H1 (cell line): ENCODE data around the gene GALR1. TPM values are rescaled to one million over a fixed set of nuclear protein-coding genes. Genes with fewer than 3 reads are reported as not detected.
A peak's percentile ranks its signal among the peaks of the same experiment; 100 is the strongest.

Source experiments
- CTCF ChIA-PET: fragments of 300-600 bp; sonication (Branson Sonifier 250); formaldehyde crosslinking; loops from one replicate; lab custom pipeline; 2021; ENCODE audit not compliant: partially characterized antibody; lab: Charles Lee
- POLR2A ChIA-PET: fragments of 300-600 bp; sonication (Branson Sonifier 250); formaldehyde crosslinking; loops from one replicate; lab custom pipeline; 2021; ENCODE audit warnings: inconsistent platforms; ENCODE audit not compliant: partially characterized antibody; lab: Charles Lee
- DNase-seq, 2 experiments: peaks; one replicate each; pipeline versions ENCODE4 v3.0.0 to v3.0.0-alpha.2; 2010 to 2022; ENCODE audit warnings: low spot score in 2 of 2, low read depth in 1 of 2, mixed read lengths in 1 of 2
- FAIRE-seq: peaks from 2 replicates; lab custom pipeline; 2011; peaks lifted over from hg19 to GRCh38; lab: Jason Lieb, UNC
- H2AFZ ChIP-seq: 2 replicates; pipeline ENCODE4 v1.8.1; 2012; ENCODE audit warnings: low read length, inconsistent platforms
- H2AK5ac ChIP-seq: 2 replicates; pipeline ENCODE4 v1.6.1; 2013; ENCODE audit warnings: low read depth, low read length
- H2BK120ac ChIP-seq: replicated peaks from 2 replicates; pipeline ENCODE3; 2013; ENCODE audit warnings: low read depth, low read length, inconsistent platforms
- H2BK12ac ChIP-seq: 2 replicates; pipeline ENCODE4 v1.6.1; 2013; ENCODE audit warnings: low read depth, low read length
- H2BK15ac ChIP-seq: 2 replicates; pipeline ENCODE4 v1.6.1; 2013; ENCODE audit warnings: low read length
- H2BK20ac ChIP-seq: 2 replicates; pipeline ENCODE4 v1.6.1; 2013; ENCODE audit warnings: low read length
- H2BK5ac ChIP-seq: 2 replicates; pipeline ENCODE4 v1.6.1; 2013; ENCODE audit warnings: low read depth, low read length
- H3K14ac ChIP-seq: 2 replicates; pipeline ENCODE4 v1.6.1; 2013; ENCODE audit warnings: inconsistent platforms; ENCODE audit not compliant: insufficient read length
- H3K18ac ChIP-seq: 2 replicates; pipeline ENCODE4 v1.6.1; 2013; ENCODE audit warnings: low read length; ENCODE audit errors: extremely low read depth
- H3K23ac ChIP-seq: 2 replicates; pipeline ENCODE4 v1.6.1; 2013; ENCODE audit warnings: inconsistent platforms; ENCODE audit not compliant: insufficient read length
- H3K23me2 ChIP-seq: 2 replicates; pipeline ENCODE4 v1.6.1; 2013; ENCODE audit warnings: low read depth, low read length
- H3K27ac ChIP-seq: 2 replicates; pipeline ENCODE4 v1.6.1; 2011; ENCODE audit warnings: low read depth, low read length, inconsistent platforms
- H3K27me3 ChIP-seq, 4 experiments: replicated peaks in 1 of 4; 1 replicate in 1 of 4; 2 replicates in 3 of 4; pipeline versions ENCODE4 v1.6.1 to v1.8.1; 2011 to 2013; ENCODE audit warnings: low read length in 3 of 4, mild to moderate bottlenecking in 3 of 4, inconsistent platforms in 2 of 4, mixed read lengths in 2 of 4, moderate library complexity in 1 of 4; ENCODE audit not compliant: control insufficient read depth in 3 of 4, insufficient read depth in 3 of 4; ENCODE audit errors: extremely low read depth in 1 of 4
- H3K36me3 ChIP-seq, 4 experiments: 2 replicates each; pipeline versions ENCODE4 v1.6.1 to v1.8.1; 2011 to 2013; ENCODE audit warnings: mild to moderate bottlenecking in 4 of 4, low read length in 3 of 4, moderate library complexity in 2 of 4, control low read depth in 1 of 4, inconsistent platforms in 1 of 4; ENCODE audit not compliant: insufficient read depth in 4 of 4, control insufficient read depth in 2 of 4
- H3K4ac ChIP-seq: replicated peaks from 2 replicates; pipeline ENCODE3; 2013; ENCODE audit warnings: low read length, low read depth, mixed read lengths, inconsistent platforms; ENCODE audit not compliant: insufficient read length
- H3K4me1 ChIP-seq, 4 experiments: replicated peaks in 1 of 4; 1 replicate in 1 of 4; 2 replicates in 3 of 4; pipeline versions ENCODE4 v1.6.1 to v1.8.1; 2011 to 2013; ENCODE audit warnings: low read length in 3 of 4, inconsistent platforms in 2 of 4, mixed read lengths in 1 of 4; ENCODE audit not compliant: insufficient read depth in 4 of 4, control insufficient read depth in 3 of 4
- H3K4me2 ChIP-seq, 2 experiments: 2 replicates each; pipeline versions ENCODE4 v1.6.1 to v1.8.1; 2011 to 2013; ENCODE audit warnings: low read depth in 2 of 2, low read length in 2 of 2, control low read depth in 1 of 2, inconsistent platforms in 1 of 2, mild to moderate bottlenecking in 1 of 2; ENCODE audit not compliant: insufficient read depth in 1 of 2
- H3K4me3 ChIP-seq, 4 experiments: fragments of 200-600, 300-600 bp in 1 of 4; sonication (generic), shearing (Covaris generic), sonication (Bioruptor Twin) in 1 of 4; 2 replicates each; pipeline versions ENCODE4 v1.5.1 to v1.8.1; 2011 to 2016; ENCODE audit warnings: low read length in 4 of 4, low read depth in 3 of 4, control low read depth in 2 of 4, inconsistent platforms in 2 of 4, mild to moderate bottlenecking in 2 of 4, mixed read lengths in 1 of 4, moderate library complexity in 1 of 4; ENCODE audit not compliant: insufficient read depth in 2 of 4; ENCODE audit errors: extremely low read depth in 1 of 4
- H3K56ac ChIP-seq: replicated peaks from 2 replicates; pipeline ENCODE3; 2013; ENCODE audit warnings: low read depth, mild to moderate bottlenecking, mixed read lengths, low read length, inconsistent platforms; ENCODE audit not compliant: insufficient read length
- H3K79me1 ChIP-seq: 2 replicates; pipeline ENCODE4 v1.6.1; 2013; ENCODE audit warnings: low read depth, low read length, control low read depth
- H3K79me2 ChIP-seq, 2 experiments: 2 replicates each; pipeline versions ENCODE4 v1.6.1 to v1.8.1; 2012 to 2013; ENCODE audit warnings: low read length in 2 of 2, mild to moderate bottlenecking in 2 of 2, inconsistent platforms in 1 of 2; ENCODE audit not compliant: insufficient read depth in 2 of 2, control insufficient read depth in 1 of 2
- H3K9ac ChIP-seq, 4 experiments: replicated peaks in 1 of 4; 1 replicate in 1 of 4; 2 replicates in 3 of 4; pipeline versions ENCODE4 v1.6.1 to v1.8.1; 2011 to 2013; ENCODE audit warnings: low read depth in 3 of 4, low read length in 3 of 4, control low read depth in 2 of 4, mild to moderate bottlenecking in 2 of 4, moderate library complexity in 2 of 4, inconsistent platforms in 1 of 4; ENCODE audit errors: extremely low read depth in 1 of 4
- H3K9me3 ChIP-seq, 2 experiments: 2 replicates each; pipeline versions ENCODE4 v1.6.1 to v1.8.1; 2012 to 2013; ENCODE audit warnings: mild to moderate bottlenecking in 2 of 2, moderate library complexity in 2 of 2, control low read depth in 1 of 2, inconsistent platforms in 1 of 2, low read depth in 1 of 2, low read length in 1 of 2, mixed read lengths in 1 of 2; ENCODE audit not compliant: insufficient read depth in 2 of 2
- H4K20me1 ChIP-seq, 2 experiments: replicated peaks in 1 of 2; 2 replicates each; pipeline versions ENCODE3 to v1.8.1; 2011 to 2013; ENCODE audit warnings: inconsistent platforms in 2 of 2, low read length in 2 of 2, mild to moderate bottlenecking in 1 of 2; ENCODE audit not compliant: insufficient read depth in 2 of 2, control insufficient read depth in 1 of 2
- H4K5ac ChIP-seq: 2 replicates; pipeline ENCODE4 v1.6.1; 2013; ENCODE audit warnings: low read length, low read depth, mixed read lengths, inconsistent platforms; ENCODE audit not compliant: insufficient read length
- H4K8ac ChIP-seq: 2 replicates; pipeline ENCODE4 v1.8.0; 2013; ENCODE audit warnings: mild to moderate bottlenecking, moderate library complexity, low read length, inconsistent platforms; ENCODE audit not compliant: insufficient read depth; ENCODE audit errors: extremely low read depth
- H4K91ac ChIP-seq: replicated peaks from 2 replicates; pipeline ENCODE3; 2013; ENCODE audit warnings: low read length, mixed read lengths, inconsistent platforms; ENCODE audit not compliant: insufficient read length
- ASH2L ChIP-seq: fragments of 200-600, 300-600 bp; sonication (generic); IDR thresholded peaks from one replicate; pipeline ENCODE4 v1.7.1; 2017; ENCODE audit warnings: low read length
- PHF8 ChIP-seq: fragments of 200-600 bp; sonication (generic); conservative IDR thresholded peaks from 2 replicates; pipeline ENCODE4 v1.7.1; 2012; ENCODE audit warnings: low read depth, mild to moderate bottlenecking, inconsistent platforms, low read length, moderate library complexity
- RNF2 ChIP-seq: fragments of 200-900, 300-1000 bp; sonication (generic); IDR thresholded peaks from 2 replicates; pipeline ENCODE4 v1.7.1; 2016; ENCODE audit warnings: borderline replicate concordance, low read depth, mild to moderate bottlenecking, antibody characterized with exemption, low read length; ENCODE audit not compliant: poor library complexity, severe bottlenecking; ENCODE audit errors: missing control alignments
- SUZ12 ChIP-seq: fragments of 200-600 bp; sonication (generic); IDR thresholded peaks from 2 replicates; pipeline ENCODE4 v1.6.1; 2012; ENCODE audit warnings: mild to moderate bottlenecking, inconsistent platforms, low read length, moderate library complexity, mixed read lengths
- WGBS, 2 experiments: shearing (Covaris generic) in 1 of 2; methylation state at CpG; one replicate each; pipeline versions ENCODE4 v1.1.6 to v1.1.7; 2013 to 2015; ENCODE audit warnings: low lambda C conversion rate in 2 of 2, mixed read lengths in 2 of 2, inconsistent platforms in 1 of 2, low coverage in 1 of 2, missing lambda C conversion rate in 1 of 2; ENCODE audit not compliant: insufficient replicate concordance in 2 of 2, insufficient coverage in 1 of 2, insufficient read length in 1 of 2; ENCODE audit errors: extremely low coverage in 1 of 2, missing lambda C conversion rate in 1 of 2; 5-methylcytosine and 5-hydroxymethylcytosine counted together
- polyA plus RNA-seq, 7 experiments: library from polyadenylated mRNA; depleted of rRNA in 3 of 7; stranded (reverse) in 5 of 7; unstranded in 2 of 7; fragments of >200 nt in 5 of 7; fragments of 200-250 nt in 2 of 7; gene quantifications; 1 replicate in 5 of 7; 2 replicates in 1 of 7; 4 replicates in 1 of 7; pipeline versions ENCODE4 v1.2.1 to v1.2.3, GENCODE V29; 2011 to 2013; ENCODE audit warnings: missing spikeins in 2 of 7, mixed read lengths in 2 of 7
- total RNA-seq: library from RNA; stranded (reverse); fragmentation: NEBNext Ultra II Directional; extraction: Animal tissue kit (Norgen Biotek cat#: 25700); gene quantifications from 2 replicates; pipeline ENCODE4 v1.2.1, GENCODE V29; 2021

The GALR1 gene
- total and polyA plus RNA-seq, 2 of the 8 experiments (the other 6 are each of a cell fraction or from before 2014, with no cell fraction given), result 0.09 to 1.6 TPM

DNA sequence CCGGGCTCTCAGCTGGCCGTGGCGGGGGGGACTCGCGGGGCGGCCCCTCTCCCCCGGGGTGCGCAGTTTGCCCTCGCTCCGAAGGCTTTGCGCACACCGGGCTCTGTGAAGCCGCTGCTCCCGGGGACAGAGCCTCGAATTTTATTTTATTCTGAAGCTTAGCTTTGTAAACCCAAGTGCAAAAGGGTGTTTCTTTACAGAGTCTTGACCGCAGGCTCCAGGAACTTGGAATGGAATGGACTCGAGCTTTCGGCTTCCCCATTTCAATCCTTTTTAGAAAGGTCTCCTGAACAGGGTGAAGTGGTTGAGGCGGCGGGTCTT is 2.0 kb downstream of the GALR1 start:
- ChIA-PET CTCF (interaction anchor here (0.9 to 1.2 kb wide), 3 partner anchors 20 to 157 kb away, joined by 3 to 5 read pairs (median 3); no protein-coding TSS in a partner anchor), POLR2A (no interaction called here)
- peak overlapping the region; percentile 30 to 70 (median 48); a peak in 7 of 8 replicates for H3K4me3 ChIP-seq
- H2BK15ac ChIP-seq, result no peak overlapping the region
- no peaks in the 10 kb centered on the region for H3K79me1 ChIP-seq
- TF ChIP-seq SUZ12 (peak; percentile 58; the same call in 1 of the 2 replicates), ASH2L (peak; percentile 14), PHF8 (no peak), RNF2 (peak; percentile 32)
- peaks cover 0 to 4% of the 10 kb centered on the region in 2 experiments for H4K20me1 ChIP-seq
- H4K5ac ChIP-seq, result no peak overlapping the region
- H3K9ac ChIP-seq, result no peak overlapping the region
- WGBS, 2 experiments, result 10% methylated on average over 20 of the region's 20 CpGs; no CpG with 5 or more reads in 1 of the 2 experiments
- H2BK20ac ChIP-seq, result no peak overlapping the region
- peaks cover 11 to 19% (median 17%) of the 10 kb centered on the region in 4 experiments for H3K4me1 ChIP-seq
- H3K4me2 ChIP-seq, result peak overlapping the region; percentile 84 to 100
- FAIRE-seq (no peak), DNase-seq (no peak)
- peaks cover 2 to 4% of the 10 kb centered on the region in 2 experiments; a peak in 1 of 4 replicates for H3K9me3 ChIP-seq
- no peak overlapping the region for H2BK12ac ChIP-seq
- H3K4ac ChIP-seq, result no peak overlapping the region
- peaks cover 29% of the 10 kb centered on the region; the same call in 1 of the 2 replicates for H3K23me2 ChIP-seq
- H4K91ac ChIP-seq, result no peak overlapping the region
- H2AFZ ChIP-seq, result no peak overlapping the region
- no peak overlapping the region for H3K23ac ChIP-seq
- H3K18ac ChIP-seq, result 0 out of 2 replicates have a peak overlapping the region, but pooled peaks have one; percentile 13
- no peaks in the 10 kb centered on the region for H3K79me2 ChIP-seq
- H3K14ac ChIP-seq, result no peak overlapping the region
- no peak overlapping the region for H3K56ac ChIP-seq
- no peak overlapping the region for H2AK5ac ChIP-seq
- no peak overlapping the region for H2BK120ac ChIP-seq
- no peaks in the 10 kb centered on the region for H3K36me3 ChIP-seq
- H2BK5ac ChIP-seq, result no peak overlapping the region
- H4K8ac ChIP-seq, result no peak overlapping the region
- no peak overlapping the region for H3K27ac ChIP-seq
- H3K27me3 ChIP-seq, result peaks cover 37 to 51% (median 46%) of the 10 kb centered on the region in 4 experiments
